Suppressor macrophage treated with lipopolysaccharide for 1 hour (primary cell): ENCODE data around the gene MPV17.
"Not testable (repeated sequence)": the region's sequence is repeated elsewhere in the genome, so short reads cannot be mapped to it uniquely, and the experiment has no call there.

Experiments used
- DNase-seq, 3 donors: peaks; one replicate each; pipeline ENCODE4 v3.0.0-alpha.2; 2020 to 2022

The MPV17 gene

DNA sequence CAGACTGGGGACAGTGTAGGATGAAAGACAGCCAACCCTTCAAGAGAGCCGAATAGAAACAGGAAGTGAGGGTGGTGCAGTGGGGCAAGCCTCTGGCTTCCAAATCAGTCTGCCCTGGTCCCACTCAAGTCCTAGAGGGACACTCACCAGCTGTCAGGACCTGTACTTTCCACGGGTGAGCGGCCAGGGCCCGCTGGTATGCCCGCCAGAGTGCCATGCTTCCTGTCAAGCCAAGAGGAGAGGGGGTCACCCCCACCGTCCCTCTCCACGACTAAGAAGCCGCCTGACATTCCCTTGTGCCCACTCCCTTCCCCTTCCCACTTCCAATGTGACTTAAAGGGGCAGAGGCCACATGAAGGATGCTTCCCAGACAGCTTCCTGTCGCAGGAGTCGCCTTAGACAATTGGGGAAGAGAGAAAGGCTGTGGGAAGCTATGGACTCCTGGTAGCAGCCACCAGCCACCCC, 564 bp downstream of the MPV17 start:
- peak; percentile 54 to 66 (median 55) for DNase-seq

DNA sequence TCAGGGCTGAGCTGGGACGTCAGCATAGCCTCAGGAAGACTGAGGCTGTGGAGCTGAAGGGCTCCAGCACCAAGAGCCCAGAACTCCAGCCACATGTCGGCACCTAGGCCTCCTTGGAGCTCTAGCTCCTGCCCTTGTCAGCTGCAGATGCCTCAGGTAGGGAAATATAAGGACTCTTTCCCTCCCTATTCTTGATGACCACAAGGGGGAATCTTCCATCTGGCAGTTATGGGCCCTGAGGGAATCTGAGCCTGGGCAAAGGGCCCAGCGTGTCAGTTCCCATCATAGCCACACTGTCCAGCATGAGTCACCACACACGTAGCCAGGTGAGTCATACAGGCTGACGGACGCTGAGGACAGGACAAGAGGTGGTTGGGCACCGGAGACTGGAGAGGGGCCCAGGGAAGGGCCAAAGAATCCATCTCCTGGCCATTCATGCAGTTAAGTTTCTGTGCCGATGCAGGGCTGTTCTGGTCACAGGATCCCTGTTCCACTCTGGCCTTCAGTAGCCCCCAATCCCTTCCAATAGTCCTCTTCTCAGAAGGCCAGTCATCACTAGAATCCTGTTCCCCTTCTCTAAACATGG, 1.8 kb downstream of the MPV17 start:
- peak; percentile 59 to 76 (median 73) for DNase-seq

DNA sequence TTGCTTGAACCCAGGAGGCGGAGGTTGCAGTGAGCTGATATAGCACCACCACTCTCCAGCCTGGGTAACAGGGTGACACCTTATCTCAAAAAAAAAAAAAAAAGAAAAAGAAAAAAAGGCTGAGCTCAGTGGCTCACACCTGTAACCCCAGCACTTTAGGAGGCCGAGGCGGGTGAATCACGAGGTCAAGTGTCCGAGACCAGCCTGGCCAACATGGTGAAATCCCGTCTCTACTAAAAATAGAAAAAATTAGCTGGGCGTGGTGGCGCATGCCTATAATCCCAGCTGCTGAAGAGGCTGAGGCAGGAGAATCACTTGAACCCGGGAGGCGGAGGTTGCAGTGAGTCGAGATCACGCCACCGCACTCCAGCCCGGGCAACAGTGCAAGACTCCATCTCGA, 3.1 kb downstream of the MPV17 start:
- DNase-seq, result not testable (repeated sequence)

DNA sequence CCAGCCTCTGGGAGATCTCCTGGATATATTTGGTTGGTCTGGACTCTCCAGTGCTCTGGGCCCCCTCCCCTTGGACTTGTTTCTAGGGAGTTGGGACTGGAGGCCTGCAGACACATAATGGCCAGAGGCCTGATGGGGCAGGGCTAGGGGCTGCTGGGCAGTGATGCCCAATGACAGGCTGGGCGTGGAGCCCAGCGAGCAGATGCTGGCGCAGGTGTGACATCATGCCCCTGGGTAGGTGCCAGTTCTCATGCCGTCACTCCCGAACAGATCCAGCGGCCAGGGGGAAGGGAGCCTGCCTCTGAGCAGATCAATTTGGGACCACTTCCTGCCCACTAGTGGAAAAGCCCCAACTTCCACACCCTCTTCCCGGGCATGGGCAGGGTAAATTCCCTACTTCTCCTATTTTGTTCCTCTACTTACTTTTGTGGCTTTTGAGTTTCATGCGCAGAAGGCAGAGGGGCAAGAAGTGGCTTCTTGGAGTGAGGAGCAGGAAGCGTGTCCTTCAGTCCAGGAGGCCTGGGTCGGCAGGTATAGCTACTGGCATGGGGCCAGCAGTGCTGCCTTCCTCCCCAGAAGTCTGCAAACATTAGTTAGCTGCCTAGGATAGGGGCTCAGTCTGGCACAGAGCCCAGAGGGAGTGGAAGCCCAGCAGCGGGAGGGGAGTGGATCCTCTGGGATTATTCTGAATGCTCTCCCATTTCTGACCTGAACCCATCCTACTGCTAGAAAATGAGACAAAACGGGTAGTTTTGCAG, 6.1 kb downstream of the MPV17 start:
- DNase-seq, result peak; percentile 44 to 51 (median 46)

DNA sequence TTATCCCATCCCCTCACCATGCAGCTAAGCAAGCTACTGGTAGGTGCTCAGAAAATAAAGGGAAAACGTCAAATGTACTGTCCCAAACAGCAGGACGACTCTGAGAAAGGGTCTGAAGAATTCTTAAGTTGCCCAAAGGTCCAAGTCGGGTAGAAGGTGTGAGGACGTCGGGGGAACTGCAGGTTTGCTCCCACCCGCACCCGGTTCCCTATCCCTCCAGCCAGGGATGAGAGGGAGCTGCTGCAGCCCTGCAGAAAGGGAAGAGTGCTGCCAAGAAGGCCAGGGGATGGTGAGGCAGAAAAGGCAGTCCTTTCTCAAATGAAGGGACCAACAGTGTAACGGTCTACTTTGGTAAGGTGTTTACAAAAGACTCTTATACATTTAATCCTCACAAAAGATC, 7.8 kb downstream of the MPV17 start:
- DNase-seq, result no peak

DNA sequence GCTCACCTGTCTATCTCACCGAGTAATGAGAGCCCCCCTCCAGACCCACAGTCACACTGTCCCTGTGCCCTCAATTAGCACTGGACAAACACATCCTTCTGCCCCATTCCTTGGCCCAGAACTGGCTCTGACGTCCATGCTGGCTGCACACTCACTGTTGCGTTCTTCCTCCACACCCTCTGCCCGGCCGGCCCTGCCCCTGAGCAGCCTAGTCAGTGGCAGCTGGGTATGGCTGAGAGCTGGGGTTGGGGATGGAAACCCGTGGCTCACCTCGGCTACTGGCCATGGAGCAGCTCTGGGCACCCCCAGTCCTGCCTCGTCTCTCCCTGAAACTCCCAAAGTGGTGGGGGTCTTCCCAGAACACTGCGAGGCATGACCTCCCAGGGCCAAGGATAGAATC, 8.2 kb downstream of the MPV17 start:
- DNase-seq, result no peak

DNA sequence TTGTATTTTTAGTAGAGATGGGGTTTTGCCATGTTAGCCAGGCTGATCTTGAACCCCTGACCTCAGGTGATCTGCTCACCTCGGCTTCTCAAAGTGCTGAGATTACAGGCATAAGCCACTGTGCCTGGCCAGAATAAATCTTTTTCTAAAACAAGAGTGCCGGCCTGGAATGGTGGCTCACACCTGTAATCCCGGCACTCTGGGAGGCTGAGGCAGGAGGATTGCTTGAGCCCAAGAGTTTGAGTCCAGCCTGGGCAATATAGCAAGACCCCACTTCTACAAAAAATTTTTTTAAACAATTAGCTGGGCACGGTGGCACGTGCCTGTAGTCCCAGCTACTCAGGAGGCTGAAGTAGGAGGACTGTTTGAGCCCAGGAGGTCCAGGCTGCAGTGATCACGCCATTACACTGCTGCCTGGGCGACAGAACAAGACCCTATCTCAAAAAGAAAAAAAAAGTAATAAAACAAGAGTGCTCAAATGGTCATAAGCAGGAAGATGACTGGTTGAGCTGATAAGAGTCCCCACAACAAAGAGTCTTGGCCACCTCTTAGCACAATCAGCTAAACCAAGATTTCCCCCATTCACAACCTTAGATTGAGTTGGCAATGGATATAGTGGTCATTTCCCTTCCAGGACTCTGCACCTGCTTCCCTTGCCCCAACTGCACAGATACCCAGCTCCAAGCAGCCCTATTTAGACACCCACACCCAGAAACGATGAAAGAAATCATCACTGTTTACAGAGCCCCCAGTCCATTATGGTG, 8.8 kb downstream of the MPV17 start:
- DNase-seq, result no peak

DNA sequence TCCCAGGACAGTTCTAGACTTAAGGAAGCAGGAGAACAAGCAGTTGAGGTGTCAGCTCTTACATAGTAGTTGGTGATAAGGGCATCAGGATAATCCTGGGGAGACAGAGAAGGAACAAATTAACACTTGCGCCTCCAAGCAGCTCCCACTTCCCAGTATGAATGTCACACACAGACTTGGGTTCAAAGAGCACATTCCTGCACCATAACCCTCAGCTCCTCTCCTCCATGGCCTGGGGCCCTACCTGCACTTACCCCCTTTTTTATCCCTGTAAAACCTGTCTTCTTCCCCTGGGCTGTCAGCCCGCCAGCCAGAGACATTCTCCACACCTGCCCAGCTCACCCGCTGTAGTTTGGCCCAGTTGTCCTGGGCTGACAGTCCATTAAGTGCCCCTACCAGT, 10.7 kb downstream of the MPV17 start:
- no peak for DNase-seq

DNA sequence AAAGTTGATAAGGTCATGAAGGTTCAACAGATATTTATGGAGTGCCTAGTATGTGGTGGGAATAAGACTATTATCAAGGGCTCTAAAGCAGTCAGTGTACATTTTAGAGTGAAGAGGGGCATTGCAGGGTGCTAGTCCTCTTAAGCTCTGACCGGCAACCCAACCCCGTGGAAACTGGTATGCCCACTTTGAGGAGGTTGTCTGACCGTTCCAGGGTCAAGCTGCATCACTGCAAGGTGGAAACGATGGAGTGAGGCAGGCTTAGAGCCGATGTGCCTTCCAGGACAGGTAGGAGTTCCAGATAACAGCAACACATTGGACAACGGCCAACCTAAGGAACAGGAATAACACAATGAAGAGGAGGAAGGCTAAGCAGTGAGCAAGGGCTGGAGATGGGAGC, 13.2 kb downstream of the MPV17 start:
- DNase-seq, result no peak

DNA sequence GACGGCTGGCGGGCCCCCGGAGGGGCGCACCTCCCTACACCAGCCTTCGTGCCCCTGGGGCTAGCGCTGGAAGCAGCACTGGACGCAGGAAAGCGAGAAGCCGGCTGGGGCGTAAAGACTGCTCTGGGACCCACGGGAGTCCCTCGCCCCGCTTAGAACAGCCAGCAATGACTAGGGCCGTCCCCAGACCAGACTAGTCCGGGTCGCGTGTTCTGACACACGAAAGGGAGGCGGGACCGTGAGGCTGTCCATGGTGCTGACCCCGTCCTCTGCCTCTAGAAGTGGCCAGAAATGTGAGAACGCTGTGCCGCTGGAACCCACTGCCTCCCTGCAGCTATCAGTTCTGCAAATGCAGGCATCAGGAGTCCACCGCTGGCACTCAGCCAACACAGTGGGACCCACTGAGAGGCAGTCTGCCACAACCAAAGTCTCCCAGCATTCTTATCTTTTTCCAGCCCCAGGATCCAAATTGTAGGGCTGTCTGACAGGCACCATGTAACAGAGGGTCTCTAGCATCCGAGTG, 14.5 kb downstream of the MPV17 start, which contains the start of gene UCN:
TSS of gene UCN (minus strand) at position 87 of the 523 bp plus-strand sequence. CDS start 550 bp downstream, outside the sequence.
- no peak for DNase-seq

DNA sequence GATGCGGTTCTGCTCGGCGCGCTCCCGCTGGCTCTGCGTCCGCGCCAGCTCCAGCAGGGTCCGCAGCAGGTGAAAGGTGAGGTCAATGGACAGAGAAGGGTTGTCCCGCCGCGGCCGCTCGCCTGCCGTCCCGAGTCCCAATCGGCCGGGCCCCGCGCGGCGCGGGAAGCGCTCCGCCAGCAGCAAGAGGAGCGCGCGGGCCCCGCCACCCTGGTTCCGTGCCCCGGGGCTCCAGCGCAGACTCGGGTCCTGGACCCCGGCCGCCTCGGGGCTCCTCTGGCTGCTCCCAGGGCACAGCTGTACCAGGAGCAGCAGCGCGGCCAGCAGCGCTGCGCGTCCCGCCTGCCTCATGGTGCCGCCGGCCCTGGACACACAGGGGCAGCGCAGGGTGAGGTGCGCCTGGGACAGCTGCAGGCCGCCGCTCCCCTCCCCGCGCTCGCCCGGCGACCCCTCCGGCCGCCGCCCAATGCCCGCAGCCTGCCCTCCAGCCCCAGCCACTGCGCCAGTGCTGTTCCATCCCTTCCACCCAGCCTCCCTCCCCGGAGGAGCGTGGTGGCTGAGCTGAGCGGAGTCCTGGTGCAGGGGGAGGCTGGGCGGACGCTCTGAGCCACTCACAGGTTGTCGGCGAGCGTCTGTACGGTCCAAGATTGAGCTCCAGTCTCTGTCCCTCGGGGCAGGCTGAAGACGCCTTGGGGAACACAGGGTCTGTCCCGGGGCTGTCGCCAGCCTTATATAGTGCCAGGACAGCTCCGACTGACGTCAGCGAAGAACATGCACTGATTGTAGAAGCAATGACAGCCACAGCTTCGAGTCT, 15.1 kb downstream of the MPV17 start:
- DNase-seq, result no peak

DNA sequence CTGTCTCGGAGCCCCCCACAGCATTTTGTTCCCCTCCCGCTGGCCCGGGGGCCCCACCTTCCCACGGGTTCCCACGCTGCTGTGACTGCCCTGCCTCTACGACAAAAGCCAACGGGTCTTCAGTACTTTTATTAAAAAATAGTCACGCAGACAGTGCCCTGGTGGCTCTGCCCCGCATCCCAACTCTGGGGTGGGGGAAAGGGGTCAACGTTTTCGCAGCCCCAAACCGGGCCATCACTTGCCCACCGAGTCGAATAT, 15.7 kb downstream of the MPV17 start:
- DNase-seq, result no peak

DNA sequence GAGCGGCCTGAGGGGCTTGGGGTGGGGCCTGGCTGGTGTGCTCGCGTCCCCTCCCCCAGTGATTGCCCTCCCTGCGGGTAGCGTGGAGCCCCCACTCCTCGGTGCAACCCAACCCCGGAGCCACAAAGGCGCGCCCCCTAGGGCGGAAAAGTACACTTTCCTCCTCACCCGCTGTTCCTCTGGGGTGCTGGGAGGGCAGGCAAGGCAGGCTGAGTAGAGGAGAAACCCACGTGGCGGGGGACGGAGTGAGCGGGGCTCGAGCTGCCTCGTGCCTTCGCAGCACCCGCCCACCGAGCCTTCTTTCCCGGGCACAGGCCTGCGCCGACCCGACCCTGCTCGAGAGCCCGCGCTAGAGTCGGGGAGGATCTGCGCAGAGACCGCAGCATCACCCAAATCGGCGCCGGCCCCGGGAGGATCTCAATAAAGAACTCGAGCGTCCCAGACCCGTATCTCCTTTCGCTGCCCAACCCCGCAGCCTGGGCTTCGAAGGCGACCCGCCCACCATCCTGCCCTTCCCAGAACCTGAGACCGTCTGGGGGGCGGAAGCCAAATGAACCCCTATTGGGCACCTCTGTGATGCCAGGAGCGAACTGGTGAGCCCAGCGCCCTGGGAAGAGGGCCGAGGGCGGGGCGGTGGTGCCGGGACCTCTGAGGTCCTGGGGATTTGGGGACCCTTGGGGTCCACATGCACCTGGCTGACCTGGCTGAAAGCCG, 16.2 kb downstream of the MPV17 start:
- DNase-seq, result peak in 1 of 3 donors; percentile 48

DNA sequence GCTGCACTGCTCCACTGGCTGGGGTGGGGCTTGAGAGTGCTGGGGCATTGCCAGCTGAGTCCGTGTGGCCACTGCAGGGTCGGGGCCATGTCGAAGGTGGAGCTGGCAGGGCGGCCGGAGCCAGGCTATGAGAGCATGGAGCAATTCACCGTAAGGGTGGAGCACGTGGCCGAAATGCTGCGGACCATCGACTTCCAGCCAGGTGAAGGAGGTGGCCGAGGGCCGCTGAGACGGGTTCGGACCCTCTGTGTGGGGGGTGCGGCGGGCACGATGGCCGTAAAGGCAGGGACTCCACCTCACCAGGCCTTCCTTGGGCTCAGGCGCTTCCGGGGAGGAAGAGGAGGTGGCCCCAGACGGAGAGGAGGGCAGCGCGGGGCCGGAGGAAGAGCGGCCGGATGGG, 16.8 kb downstream of the MPV17 start:
- DNase-seq, result no peak

DNA sequence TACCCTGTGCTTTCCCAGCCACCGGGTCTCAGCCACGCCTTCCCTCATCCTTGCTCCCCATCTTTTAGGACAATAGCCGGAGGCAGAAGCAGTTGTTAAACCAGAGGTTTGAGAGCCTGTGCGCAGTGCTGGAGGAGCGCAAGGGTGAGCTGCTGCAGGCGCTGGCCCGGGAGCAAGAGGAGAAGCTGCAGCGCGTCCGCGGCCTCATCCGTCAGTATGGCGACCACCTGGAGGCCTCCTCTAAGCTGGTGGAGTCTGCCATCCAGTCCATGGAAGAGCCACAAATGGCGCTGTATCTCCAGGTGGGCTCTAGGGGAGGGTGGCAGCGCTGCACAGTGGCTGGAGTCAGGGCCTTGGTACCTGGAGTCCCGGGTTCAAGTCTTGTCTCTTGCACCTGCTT, 17.4 kb downstream of the MPV17 start:
- no peak for DNase-seq

DNA sequence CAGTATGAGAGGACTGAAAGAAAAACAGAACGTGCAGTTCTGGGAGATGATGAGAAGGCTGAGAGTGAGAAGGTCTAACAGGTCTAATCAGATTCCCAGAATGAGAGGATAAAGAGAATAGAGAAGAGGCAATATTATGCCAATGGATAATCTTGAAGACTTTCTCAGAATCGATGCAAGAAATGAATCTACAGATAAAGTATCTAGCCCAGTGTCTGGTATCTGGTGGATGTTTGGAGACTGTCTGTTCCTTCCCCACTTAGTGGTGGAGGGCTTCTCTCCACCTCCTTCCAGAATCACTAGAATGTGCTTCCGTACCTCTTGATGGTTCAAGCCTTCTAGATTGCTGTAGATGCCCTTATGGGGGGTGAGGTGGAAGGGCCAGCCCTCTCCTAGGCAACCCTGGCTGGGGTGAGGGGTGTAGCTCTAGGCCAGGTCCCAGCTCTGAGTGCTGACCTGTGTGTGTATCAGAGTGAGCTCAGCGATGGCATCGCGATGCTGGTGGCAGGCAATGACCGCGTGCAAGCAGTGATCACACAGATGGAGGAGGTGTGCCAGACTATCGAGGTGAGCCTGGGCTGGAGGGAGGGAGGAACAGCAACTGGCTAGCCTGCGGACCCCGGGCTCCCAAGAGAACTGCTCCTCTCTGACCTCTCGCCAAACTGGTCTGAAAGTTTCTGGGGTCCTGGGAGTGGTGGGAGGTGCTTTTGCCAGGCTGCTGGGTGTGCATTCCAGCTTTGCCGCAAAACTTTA, 18.2 kb downstream of the MPV17 start:
- no peak for DNase-seq

DNA sequence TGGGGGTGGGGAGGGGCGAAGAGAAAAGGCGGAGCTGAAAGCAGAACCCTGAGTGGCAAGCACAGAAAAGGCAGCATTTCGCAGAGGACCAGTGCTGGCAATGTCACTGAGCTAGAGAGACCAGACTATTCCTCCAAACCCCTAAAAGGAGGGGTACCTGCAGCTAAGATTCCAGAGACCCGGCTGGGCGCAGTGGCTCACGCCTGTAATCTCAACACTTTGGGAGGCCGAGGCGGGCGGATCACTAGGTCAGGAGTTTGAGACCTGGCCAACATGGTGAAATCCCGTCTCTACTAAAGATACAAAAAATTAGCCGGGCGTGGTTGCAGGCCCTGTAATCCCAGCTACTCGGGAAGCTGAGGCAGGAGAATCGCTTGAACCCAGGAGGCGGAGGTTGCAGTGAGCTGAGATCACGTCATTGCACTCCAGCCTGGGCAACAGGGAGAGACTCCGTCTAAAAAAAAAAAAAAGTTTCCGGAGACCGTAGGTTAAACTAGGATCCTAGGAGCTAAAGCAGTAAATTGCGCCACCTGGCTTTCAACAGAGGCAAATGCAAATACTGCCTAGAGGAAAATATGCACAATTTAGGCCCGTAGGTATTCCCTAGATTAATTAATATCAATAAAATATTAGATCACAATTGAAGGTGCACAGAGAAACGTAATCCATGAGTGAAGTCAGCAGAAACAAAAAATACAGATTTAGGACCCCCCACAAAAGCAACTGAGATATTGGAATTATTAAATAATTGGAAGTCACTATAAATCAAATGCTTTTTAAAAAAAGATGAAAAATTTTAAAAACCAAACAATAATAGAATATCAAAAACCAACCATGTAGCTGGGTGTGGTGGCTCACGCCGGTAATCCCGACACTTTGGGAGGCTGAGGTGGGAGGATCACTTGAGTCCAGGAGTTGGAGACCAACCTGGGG, 19.5 kb downstream of the MPV17 start:
- peak; percentile 86 to 91 (median 91) for DNase-seq

DNA sequence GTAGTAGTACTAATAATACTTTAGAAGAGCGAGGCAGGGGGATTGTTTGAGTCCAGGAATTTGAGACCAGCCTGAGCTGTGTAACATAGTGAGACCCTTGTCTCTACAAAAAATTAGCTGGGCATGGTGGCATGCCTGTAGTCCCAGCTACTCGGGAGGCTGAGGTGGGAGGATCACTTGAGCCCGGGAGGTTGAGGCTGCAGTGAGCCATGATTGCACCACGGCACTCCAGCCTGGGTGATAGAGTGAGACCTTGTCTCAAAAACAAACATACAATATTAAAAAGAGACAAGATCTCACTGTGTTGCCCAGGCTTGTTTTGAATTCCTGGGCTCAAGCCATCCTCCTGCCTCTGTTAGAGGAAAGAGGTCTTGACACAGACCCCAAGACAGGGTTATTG, 22.3 kb downstream of the MPV17 start:
- DNase-seq, result not testable (repeated sequence)

DNA sequence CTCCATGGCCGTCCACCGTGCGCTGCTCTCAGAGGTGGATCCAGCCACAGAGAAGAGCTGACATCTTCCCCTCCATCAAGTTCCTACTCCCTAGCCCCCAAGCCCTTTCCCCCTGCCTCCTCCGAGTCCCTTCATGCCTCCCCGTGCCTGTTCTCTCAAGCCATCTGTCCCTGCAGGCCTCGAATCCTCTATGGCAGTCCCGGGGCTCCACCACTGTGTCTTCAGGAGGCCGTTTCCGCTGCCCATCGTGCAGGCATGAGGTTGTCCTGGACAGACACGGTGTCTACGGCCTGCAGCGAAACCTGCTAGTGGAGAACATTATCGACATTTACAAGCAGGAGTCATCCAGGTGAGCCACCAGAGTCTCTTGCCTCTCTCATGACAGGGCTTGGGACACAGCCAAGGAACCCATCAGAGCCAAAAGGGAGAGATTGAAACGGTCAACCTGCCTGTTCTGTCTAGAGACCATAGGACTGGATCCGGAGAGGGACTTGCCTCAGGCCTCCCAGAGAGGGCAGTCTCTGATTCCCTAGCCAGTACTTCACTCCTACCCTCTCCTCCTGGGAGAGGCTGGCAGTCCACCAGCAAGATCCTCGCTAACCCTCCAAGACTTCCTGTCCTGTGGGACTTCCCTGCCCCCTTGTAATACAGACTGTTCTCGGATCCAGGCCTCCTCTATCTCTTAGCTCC, 24.4 kb downstream of the MPV17 start:
- DNase-seq, result no peak

DNA sequence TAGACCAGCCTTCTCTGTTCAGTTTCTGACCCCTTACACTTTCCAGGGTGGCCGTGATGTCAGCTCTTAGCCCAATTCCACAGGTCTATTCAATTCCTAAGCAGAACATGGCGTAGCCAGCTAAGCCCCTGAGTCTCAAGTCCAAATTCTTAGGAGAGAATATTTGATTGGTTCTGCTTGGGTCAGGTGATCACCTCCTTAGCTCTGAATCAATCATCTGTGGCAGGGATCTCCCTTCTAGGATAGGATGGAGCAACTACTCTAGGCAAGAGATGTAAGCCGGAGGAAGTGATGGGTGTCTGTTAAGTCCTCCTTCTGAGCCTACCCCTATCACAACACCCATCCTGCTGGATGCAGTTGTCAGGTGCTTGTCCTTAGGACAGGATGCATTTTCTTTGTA, 25.7 kb downstream of the MPV17 start:
- no peak for DNase-seq
